H1 (cell line): ENCODE measurements around the gene FXN. TPM values are rescaled to one million over a fixed set of nuclear protein-coding genes. Genes with fewer than 3 reads are reported as not detected.

Source experiments
- CTCF ChIA-PET: fragments of 300-600 bp; sonication (Branson Sonifier 250); formaldehyde crosslinking; loops from one replicate; lab custom pipeline; 2021; ENCODE audit not compliant: partially characterized antibody; lab: Charles Lee
- POLR2A ChIA-PET: fragments of 300-600 bp; sonication (Branson Sonifier 250); formaldehyde crosslinking; loops from one replicate; lab custom pipeline; 2021; ENCODE audit warnings: inconsistent platforms; ENCODE audit not compliant: partially characterized antibody; lab: Charles Lee
- DNase-seq, 2 experiments: peaks; one replicate each; pipeline versions ENCODE4 v3.0.0 to v3.0.0-alpha.2; 2010 to 2022; ENCODE audit warnings: low spot score in 2 of 2, low read depth in 1 of 2, mixed read lengths in 1 of 2
- FAIRE-seq: peaks from 2 replicates; lab custom pipeline; 2011; peaks lifted over from hg19 to GRCh38; lab: Jason Lieb, UNC
- H2AFZ ChIP-seq: 2 replicates; pipeline ENCODE4 v1.8.1; 2012; ENCODE audit warnings: low read length, inconsistent platforms
- H2AK5ac ChIP-seq: 2 replicates; pipeline ENCODE4 v1.6.1; 2013; ENCODE audit warnings: low read depth, low read length
- H2BK120ac ChIP-seq: replicated peaks from 2 replicates; pipeline ENCODE3; 2013; ENCODE audit warnings: low read depth, low read length, inconsistent platforms
- H2BK12ac ChIP-seq: 2 replicates; pipeline ENCODE4 v1.6.1; 2013; ENCODE audit warnings: low read depth, low read length
- H2BK15ac ChIP-seq: 2 replicates; pipeline ENCODE4 v1.6.1; 2013; ENCODE audit warnings: low read length
- H2BK20ac ChIP-seq: 2 replicates; pipeline ENCODE4 v1.6.1; 2013; ENCODE audit warnings: low read length
- H2BK5ac ChIP-seq: 2 replicates; pipeline ENCODE4 v1.6.1; 2013; ENCODE audit warnings: low read depth, low read length
- H3K14ac ChIP-seq: 2 replicates; pipeline ENCODE4 v1.6.1; 2013; ENCODE audit warnings: inconsistent platforms; ENCODE audit not compliant: insufficient read length
- H3K18ac ChIP-seq: 2 replicates; pipeline ENCODE4 v1.6.1; 2013; ENCODE audit warnings: low read length; ENCODE audit errors: extremely low read depth
- H3K23ac ChIP-seq: 2 replicates; pipeline ENCODE4 v1.6.1; 2013; ENCODE audit warnings: inconsistent platforms; ENCODE audit not compliant: insufficient read length
- H3K23me2 ChIP-seq: 2 replicates; pipeline ENCODE4 v1.6.1; 2013; ENCODE audit warnings: low read depth, low read length
- H3K27ac ChIP-seq: 2 replicates; pipeline ENCODE4 v1.6.1; 2011; ENCODE audit warnings: low read depth, low read length, inconsistent platforms
- H3K27me3 ChIP-seq, 4 experiments: replicated peaks in 1 of 4; 1 replicate in 1 of 4; 2 replicates in 3 of 4; pipeline versions ENCODE4 v1.6.1 to v1.8.1; 2011 to 2013; ENCODE audit warnings: low read length in 3 of 4, mild to moderate bottlenecking in 3 of 4, inconsistent platforms in 2 of 4, mixed read lengths in 2 of 4, moderate library complexity in 1 of 4; ENCODE audit not compliant: control insufficient read depth in 3 of 4, insufficient read depth in 3 of 4; ENCODE audit errors: extremely low read depth in 1 of 4
- H3K36me3 ChIP-seq, 4 experiments: 2 replicates each; pipeline versions ENCODE4 v1.6.1 to v1.8.1; 2011 to 2013; ENCODE audit warnings: mild to moderate bottlenecking in 4 of 4, low read length in 3 of 4, moderate library complexity in 2 of 4, control low read depth in 1 of 4, inconsistent platforms in 1 of 4; ENCODE audit not compliant: insufficient read depth in 4 of 4, control insufficient read depth in 2 of 4
- H3K4ac ChIP-seq: replicated peaks from 2 replicates; pipeline ENCODE3; 2013; ENCODE audit warnings: low read length, low read depth, mixed read lengths, inconsistent platforms; ENCODE audit not compliant: insufficient read length
- H3K4me1 ChIP-seq, 4 experiments: replicated peaks in 1 of 4; 1 replicate in 1 of 4; 2 replicates in 3 of 4; pipeline versions ENCODE4 v1.6.1 to v1.8.1; 2011 to 2013; ENCODE audit warnings: low read length in 3 of 4, inconsistent platforms in 2 of 4, mixed read lengths in 1 of 4; ENCODE audit not compliant: insufficient read depth in 4 of 4, control insufficient read depth in 3 of 4
- H3K4me2 ChIP-seq, 2 experiments: 2 replicates each; pipeline versions ENCODE4 v1.6.1 to v1.8.1; 2011 to 2013; ENCODE audit warnings: low read depth in 2 of 2, low read length in 2 of 2, control low read depth in 1 of 2, inconsistent platforms in 1 of 2, mild to moderate bottlenecking in 1 of 2; ENCODE audit not compliant: insufficient read depth in 1 of 2
- H3K4me3 ChIP-seq, 4 experiments: fragments of 200-600, 300-600 bp in 1 of 4; sonication (generic), shearing (Covaris generic), sonication (Bioruptor Twin) in 1 of 4; 2 replicates each; pipeline versions ENCODE4 v1.5.1 to v1.8.1; 2011 to 2016; ENCODE audit warnings: low read length in 4 of 4, low read depth in 3 of 4, control low read depth in 2 of 4, inconsistent platforms in 2 of 4, mild to moderate bottlenecking in 2 of 4, mixed read lengths in 1 of 4, moderate library complexity in 1 of 4; ENCODE audit not compliant: insufficient read depth in 2 of 4; ENCODE audit errors: extremely low read depth in 1 of 4
- H3K56ac ChIP-seq: replicated peaks from 2 replicates; pipeline ENCODE3; 2013; ENCODE audit warnings: low read depth, mild to moderate bottlenecking, mixed read lengths, low read length, inconsistent platforms; ENCODE audit not compliant: insufficient read length
- H3K79me1 ChIP-seq: 2 replicates; pipeline ENCODE4 v1.6.1; 2013; ENCODE audit warnings: low read depth, low read length, control low read depth
- H3K79me2 ChIP-seq, 2 experiments: 2 replicates each; pipeline versions ENCODE4 v1.6.1 to v1.8.1; 2012 to 2013; ENCODE audit warnings: low read length in 2 of 2, mild to moderate bottlenecking in 2 of 2, inconsistent platforms in 1 of 2; ENCODE audit not compliant: insufficient read depth in 2 of 2, control insufficient read depth in 1 of 2
- H3K9ac ChIP-seq, 4 experiments: replicated peaks in 1 of 4; 1 replicate in 1 of 4; 2 replicates in 3 of 4; pipeline versions ENCODE4 v1.6.1 to v1.8.1; 2011 to 2013; ENCODE audit warnings: low read depth in 3 of 4, low read length in 3 of 4, control low read depth in 2 of 4, mild to moderate bottlenecking in 2 of 4, moderate library complexity in 2 of 4, inconsistent platforms in 1 of 4; ENCODE audit errors: extremely low read depth in 1 of 4
- H3K9me3 ChIP-seq, 2 experiments: 2 replicates each; pipeline versions ENCODE4 v1.6.1 to v1.8.1; 2012 to 2013; ENCODE audit warnings: mild to moderate bottlenecking in 2 of 2, moderate library complexity in 2 of 2, control low read depth in 1 of 2, inconsistent platforms in 1 of 2, low read depth in 1 of 2, low read length in 1 of 2, mixed read lengths in 1 of 2; ENCODE audit not compliant: insufficient read depth in 2 of 2
- H4K20me1 ChIP-seq, 2 experiments: replicated peaks in 1 of 2; 2 replicates each; pipeline versions ENCODE3 to v1.8.1; 2011 to 2013; ENCODE audit warnings: inconsistent platforms in 2 of 2, low read length in 2 of 2, mild to moderate bottlenecking in 1 of 2; ENCODE audit not compliant: insufficient read depth in 2 of 2, control insufficient read depth in 1 of 2
- H4K5ac ChIP-seq: 2 replicates; pipeline ENCODE4 v1.6.1; 2013; ENCODE audit warnings: low read length, low read depth, mixed read lengths, inconsistent platforms; ENCODE audit not compliant: insufficient read length
- H4K8ac ChIP-seq: 2 replicates; pipeline ENCODE4 v1.8.0; 2013; ENCODE audit warnings: mild to moderate bottlenecking, moderate library complexity, low read length, inconsistent platforms; ENCODE audit not compliant: insufficient read depth; ENCODE audit errors: extremely low read depth
- H4K91ac ChIP-seq: replicated peaks from 2 replicates; pipeline ENCODE3; 2013; ENCODE audit warnings: low read length, mixed read lengths, inconsistent platforms; ENCODE audit not compliant: insufficient read length
- ASH2L ChIP-seq: fragments of 200-600, 300-600 bp; sonication (generic); IDR thresholded peaks from one replicate; pipeline ENCODE4 v1.7.1; 2017; ENCODE audit warnings: low read length
- CHD1 ChIP-seq: IDR thresholded peaks from 2 replicates; pipeline ENCODE4 v1.6.1; 2012; ENCODE audit warnings: low read depth, low read length, improper control_type of control experiment
- GABPA ChIP-seq: IDR thresholded peaks from 2 replicates; pipeline ENCODE4 v1.6.1; 2011; ENCODE audit warnings: mild to moderate bottlenecking, low read length, moderate library complexity, borderline replicate concordance; ENCODE audit not compliant: insufficient read depth
- KDM1A ChIP-seq: fragments of 200-600, 300-600 bp; sonication (generic); IDR thresholded peaks from 2 replicates; pipeline ENCODE4 v1.7.1; 2016; ENCODE audit warnings: mild to moderate bottlenecking, low read length, borderline replicate concordance
- POLR2AphosphoS5 ChIP-seq: IDR thresholded peaks from 2 replicates; pipeline ENCODE4 v1.6.1; 2011; ENCODE audit warnings: low read depth, low read length
- POU5F1 ChIP-seq: IDR thresholded peaks from 2 replicates; pipeline ENCODE4 v1.6.1; 2011; ENCODE audit warnings: low read depth, mild to moderate bottlenecking, low read length, moderate library complexity
- RNF2 ChIP-seq: fragments of 200-900, 300-1000 bp; sonication (generic); IDR thresholded peaks from 2 replicates; pipeline ENCODE4 v1.7.1; 2016; ENCODE audit warnings: borderline replicate concordance, low read depth, mild to moderate bottlenecking, antibody characterized with exemption, low read length; ENCODE audit not compliant: poor library complexity, severe bottlenecking; ENCODE audit errors: missing control alignments
- SIRT6 ChIP-seq: IDR thresholded peaks from one replicate; pipeline ENCODE4 v1.7.1; 2012; ENCODE audit warnings: low read length, inconsistent platforms
- SIX5 ChIP-seq: IDR thresholded peaks from 2 replicates; pipeline ENCODE4 v1.6.1; 2011; ENCODE audit warnings: mild to moderate bottlenecking, low read depth, low read length
- SP1 ChIP-seq: IDR thresholded peaks from 2 replicates; pipeline ENCODE4 v1.6.1; 2011; ENCODE audit warnings: low read depth, low read length
- SP4 ChIP-seq: IDR thresholded peaks from 2 replicates; pipeline ENCODE4 v1.6.1; 2012; ENCODE audit warnings: low read length, inconsistent platforms
- TEAD4 ChIP-seq: IDR thresholded peaks from 2 replicates; pipeline ENCODE4 v1.6.1; 2012; ENCODE audit warnings: low read depth, low read length, inconsistent platforms, mixed read lengths
- YY1 ChIP-seq: IDR thresholded peaks from 2 replicates; pipeline ENCODE4 v1.6.1; 2011; ENCODE audit warnings: low read depth, mild to moderate bottlenecking, low read length
- ZNF274 ChIP-seq: IDR thresholded peaks from 2 replicates; pipeline ENCODE4 v1.7.0; 2012; ENCODE audit warnings: low read length, borderline replicate concordance; ENCODE audit errors: extremely low read depth
- WGBS, 2 experiments: shearing (Covaris generic) in 1 of 2; methylation state at CpG; one replicate each; pipeline versions ENCODE4 v1.1.6 to v1.1.7; 2013 to 2015; ENCODE audit warnings: low lambda C conversion rate in 2 of 2, mixed read lengths in 2 of 2, inconsistent platforms in 1 of 2, low coverage in 1 of 2, missing lambda C conversion rate in 1 of 2; ENCODE audit not compliant: insufficient replicate concordance in 2 of 2, insufficient coverage in 1 of 2, insufficient read length in 1 of 2; ENCODE audit errors: extremely low coverage in 1 of 2, missing lambda C conversion rate in 1 of 2; 5-methylcytosine and 5-hydroxymethylcytosine counted together
- polyA plus RNA-seq, 7 experiments: library from polyadenylated mRNA; depleted of rRNA in 3 of 7; stranded (reverse) in 5 of 7; unstranded in 2 of 7; fragments of >200 nt in 5 of 7; fragments of 200-250 nt in 2 of 7; gene quantifications; 1 replicate in 5 of 7; 2 replicates in 1 of 7; 4 replicates in 1 of 7; pipeline versions ENCODE4 v1.2.1 to v1.2.3, GENCODE V29; 2011 to 2013; ENCODE audit warnings: missing spikeins in 2 of 7, mixed read lengths in 2 of 7
- total RNA-seq: library from RNA; stranded (reverse); fragmentation: NEBNext Ultra II Directional; extraction: Animal tissue kit (Norgen Biotek cat#: 25700); gene quantifications from 2 replicates; pipeline ENCODE4 v1.2.1, GENCODE V29; 2021
- TF ChIP-seq, protein P1 (sequence below): IDR thresholded peaks from 2 replicates; pipeline ENCODE4 v1.6.1; 2012; ENCODE audit warnings: inconsistent platforms

FXN gene
- total and polyA plus RNA-seq, 2 of the 8 experiments (the other 6 are each of a cell fraction or from before 2014, with no cell fraction given): 34.2 to 37.5 TPM

DNA sequence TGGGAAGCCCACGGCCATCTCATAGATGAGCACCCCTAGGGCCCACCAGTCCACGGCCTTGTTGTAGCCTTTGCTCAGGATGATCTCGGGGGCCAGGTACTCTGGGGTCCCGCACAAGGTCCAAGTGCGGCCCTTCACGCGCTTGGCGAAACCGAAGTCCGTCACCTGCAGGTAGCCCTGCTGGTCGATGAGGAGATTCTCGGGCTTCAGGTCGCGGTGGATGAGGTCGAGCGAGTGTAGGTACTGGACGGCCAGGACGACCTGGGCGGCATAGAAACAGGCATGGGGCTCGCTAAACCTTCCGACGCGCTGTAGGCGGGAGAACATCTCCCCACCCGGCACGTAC lies 22.2 kb upstream of the FXN start:
- H3K18ac ChIP-seq: no peak overlapping the region
- CTCF ChIA-PET: interaction anchor here (0.6 to 2.5 kb wide), 5 partner anchors 14 to 596 kb away, joined by 3 to 8 read pairs (median 4); partner anchors contain the start of gene FXN
- H3K79me2 ChIP-seq: no peaks in the 10 kb centered on the region
- peaks cover 0 to 9% (median 6%) of the 10 kb centered on the region in 4 experiments; a peak in 4 of 7 replicates for H3K4me1 ChIP-seq
- H3K14ac ChIP-seq: no peak overlapping the region
- no peak overlapping the region for H2BK5ac ChIP-seq
- no peak overlapping the region for H3K9ac ChIP-seq
- H2BK12ac ChIP-seq: no peak overlapping the region
- H3K79me1 ChIP-seq: no peaks in the 10 kb centered on the region
- H2BK120ac ChIP-seq: no peak overlapping the region
- H2AFZ ChIP-seq: no peak overlapping the region
- no peak overlapping the region for H2BK15ac ChIP-seq
- no peaks in the 10 kb centered on the region for H3K36me3 ChIP-seq
- POLR2A ChIA-PET: no interaction called here
- no peak overlapping the region for H3K4me2 ChIP-seq
- H3K9me3 ChIP-seq: peaks cover 0 to 8% of the 10 kb centered on the region in 2 experiments; a peak in 1 of 4 replicates
- no peaks in the 10 kb centered on the region for H4K20me1 ChIP-seq
- no peaks in the 10 kb centered on the region for H3K23me2 ChIP-seq
- DNase-seq: no peak
- no peak overlapping the region for H3K56ac ChIP-seq
- FAIRE-seq: no peak
- no peak overlapping the region for H3K4me3 ChIP-seq
- H3K4ac ChIP-seq: peak overlapping the region; percentile 49
- no peak overlapping the region for H3K23ac ChIP-seq
- no peak overlapping the region for H2BK20ac ChIP-seq
- H4K5ac ChIP-seq: no peak overlapping the region
- H3K27me3 ChIP-seq: no peaks in the 10 kb centered on the region; a peak in 1 of 7 replicates
- 95% methylated on average over 26 of the region's 26 CpGs; no CpG with 5 or more reads in 1 of the 2 experiments for WGBS, 2 experiments
- H4K91ac ChIP-seq: no peak overlapping the region
- no peak overlapping the region for H3K27ac ChIP-seq
- H2AK5ac ChIP-seq: no peak overlapping the region
- 0 out of 2 replicates have a peak overlapping the region, but pooled peaks have one; percentile 10 for H4K8ac ChIP-seq
- TF ChIP-seq, protein P1, sequence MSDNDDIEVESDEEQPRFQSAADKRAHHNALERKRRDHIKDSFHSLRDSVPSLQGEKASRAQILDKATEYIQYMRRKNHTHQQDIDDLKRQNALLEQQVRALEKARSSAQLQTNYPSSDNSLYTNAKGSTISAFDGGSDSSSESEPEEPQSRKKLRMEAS: no peak
- TF ChIP-seq POU5F1 (no peak), TEAD4 (no peak), SP1 (no peak), RNF2 (no peak), KDM1A (no peak), SIRT6 (no peak), SIX5 (no peak), ASH2L (no peak), YY1 (no peak), CHD1 (no peak), ZNF274 (no peak), POLR2AphosphoS5 (no peak), GABPA (no peak), SP4 (no peak)
